ENCODE measurements around the gene TNFRSF19.
"Not testable (repeated sequence)": the region's sequence is repeated elsewhere in the genome, so short reads cannot be mapped to it uniquely, and the experiment has no call there.

TNFRSF19 gene

DNA sequence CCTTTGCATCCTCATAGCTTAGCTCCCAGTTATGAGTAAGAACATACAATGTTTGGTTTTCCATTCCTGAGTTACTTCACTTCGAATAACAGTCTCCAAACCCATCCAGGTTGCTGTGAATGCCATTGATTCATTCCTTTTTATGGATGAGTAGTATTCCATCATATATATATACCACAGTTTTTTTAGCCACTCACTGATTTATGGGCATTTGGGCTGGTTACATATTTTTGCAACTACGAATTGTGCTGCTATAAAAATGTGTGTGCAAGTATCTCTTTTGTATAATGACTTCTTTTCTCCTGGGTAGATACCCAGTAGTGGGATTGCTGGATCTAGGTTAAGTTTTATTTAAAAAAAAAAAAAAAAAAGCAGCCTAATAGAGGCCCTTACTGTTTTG is 14.1 kb downstream of the TNFRSF19 start:
- TF ChIP-seq, protein P1, sequence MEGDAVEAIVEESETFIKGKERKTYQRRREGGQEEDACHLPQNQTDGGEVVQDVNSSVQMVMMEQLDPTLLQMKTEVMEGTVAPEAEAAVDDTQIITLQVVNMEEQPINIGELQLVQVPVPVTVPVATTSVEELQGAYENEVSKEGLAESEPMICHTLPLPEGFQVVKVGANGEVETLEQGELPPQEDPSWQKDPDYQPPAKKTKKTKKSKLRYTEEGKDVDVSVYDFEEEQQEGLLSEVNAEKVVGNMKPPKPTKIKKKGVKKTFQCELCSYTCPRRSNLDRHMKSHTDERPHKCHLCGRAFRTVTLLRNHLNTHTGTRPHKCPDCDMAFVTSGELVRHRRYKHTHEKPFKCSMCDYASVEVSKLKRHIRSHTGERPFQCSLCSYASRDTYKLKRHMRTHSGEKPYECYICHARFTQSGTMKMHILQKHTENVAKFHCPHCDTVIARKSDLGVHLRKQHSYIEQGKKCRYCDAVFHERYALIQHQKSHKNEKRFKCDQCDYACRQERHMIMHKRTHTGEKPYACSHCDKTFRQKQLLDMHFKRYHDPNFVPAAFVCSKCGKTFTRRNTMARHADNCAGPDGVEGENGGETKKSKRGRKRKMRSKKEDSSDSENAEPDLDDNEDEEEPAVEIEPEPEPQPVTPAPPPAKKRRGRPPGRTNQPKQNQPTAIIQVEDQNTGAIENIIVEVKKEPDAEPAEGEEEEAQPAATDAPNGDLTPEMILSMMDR (IDR thresholded peaks at IDR 0.05; ENCODE audit: insufficient read depth, low read depth, low read length, missing control alignments): no peak
- DNase-seq (ENCODE audit: low read depth): no peak
- H3K4me3 ChIP-seq (ENCODE audit: low read depth, low read length): no peak overlapping the region

DNA sequence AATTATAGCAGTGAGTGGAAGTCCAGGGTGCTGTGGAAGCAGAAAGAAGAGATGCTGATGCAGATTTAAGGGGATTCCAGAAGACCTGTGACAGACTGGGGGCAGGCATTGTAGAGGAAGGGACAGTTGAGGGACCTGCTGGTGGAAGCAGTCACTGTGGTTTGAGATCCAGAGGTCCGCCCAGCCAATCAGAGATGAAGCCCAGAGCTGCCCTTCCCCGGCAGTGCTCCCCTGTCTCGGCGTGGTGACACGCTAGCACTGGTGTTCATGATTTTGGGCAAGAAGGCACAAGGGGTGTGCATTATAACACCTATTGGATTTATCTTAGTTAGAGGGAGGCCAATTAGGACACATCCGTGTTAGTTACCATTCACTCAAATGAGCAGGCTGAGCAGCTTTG is 16.1 kb downstream of the TNFRSF19 start:
- TF ChIP-seq, protein P1 (IDR thresholded peaks at IDR 0.05; ENCODE audit: insufficient read depth, low read depth, low read length, missing control alignments): no peak
- no peak for DNase-seq (ENCODE audit: low read depth)
- no peak overlapping the region for H3K4me3 ChIP-seq (ENCODE audit: low read depth, low read length)

DNA sequence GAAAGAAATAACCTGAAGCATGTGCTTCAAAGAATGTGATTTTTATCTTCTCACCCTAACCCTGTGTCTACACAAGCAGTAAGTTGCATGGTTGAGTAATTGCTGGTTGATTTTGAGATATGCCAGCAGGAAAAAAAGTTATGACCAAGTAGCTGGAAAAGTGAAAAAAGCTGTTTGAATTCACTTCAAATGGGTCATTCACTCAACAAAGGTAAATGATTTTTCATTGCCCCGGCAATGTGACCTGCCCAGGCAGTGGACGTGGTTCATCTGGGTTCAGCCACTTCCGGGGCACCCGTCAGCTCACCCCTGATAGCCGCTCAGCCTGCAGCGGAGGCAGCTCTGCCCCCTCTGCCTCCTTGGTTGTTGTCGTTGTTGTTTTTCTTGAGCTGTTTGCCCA is 18.5 kb downstream of the TNFRSF19 start:
- H3K4me3 ChIP-seq (ENCODE audit: low read depth, low read length): no peak overlapping the region
- DNase-seq (ENCODE audit: low read depth): no peak
- TF ChIP-seq, protein P1 (IDR thresholded peaks at IDR 0.05; ENCODE audit: insufficient read depth, low read depth, low read length, missing control alignments): no peak

DNA sequence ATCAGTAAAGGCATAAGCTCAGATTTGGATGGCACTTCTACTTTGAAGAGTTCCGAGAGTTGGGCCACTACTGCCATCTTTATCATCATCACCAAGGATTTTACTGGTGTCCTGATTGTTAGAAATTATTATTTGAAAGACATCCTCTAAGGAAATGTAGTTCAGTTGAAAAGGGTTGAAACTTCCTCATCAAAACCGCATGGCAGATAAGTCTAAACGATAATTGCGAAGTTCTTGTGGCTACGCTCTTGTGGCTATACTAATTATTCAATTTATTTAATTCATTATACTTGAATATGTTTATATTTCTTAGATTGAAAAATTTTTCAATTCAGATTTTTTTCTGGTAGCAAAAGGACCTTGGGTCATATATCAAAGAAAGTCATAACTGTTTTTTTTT is 22.4 kb downstream of the TNFRSF19 start:
- TF ChIP-seq, protein P1 (IDR thresholded peaks at IDR 0.05; ENCODE audit: insufficient read depth, low read depth, low read length, missing control alignments): no peak
- H3K4me3 ChIP-seq (ENCODE audit: low read depth, low read length): no peak overlapping the region
- DNase-seq (ENCODE audit: low read depth): no peak

DNA sequence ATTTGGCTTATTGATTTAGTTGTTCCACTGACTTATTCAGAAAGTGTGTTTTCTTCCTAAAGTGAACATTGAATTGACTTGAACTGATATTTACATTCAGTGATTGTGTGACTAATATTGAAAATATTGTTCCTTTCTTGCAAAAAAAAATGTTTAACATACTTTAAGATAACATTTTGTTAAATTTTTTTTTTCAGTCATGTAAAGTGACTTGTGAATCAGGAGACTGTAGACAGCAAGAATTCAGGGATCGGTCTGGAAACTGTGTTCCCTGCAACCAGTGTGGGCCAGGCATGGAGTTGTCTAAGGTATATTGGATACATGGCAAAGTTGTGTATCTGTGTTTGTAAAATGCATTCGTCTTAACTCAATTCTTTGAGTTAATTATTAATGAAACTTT is 22.9 kb downstream of the TNFRSF19 start:
- no peak overlapping the region for H3K4me3 ChIP-seq (ENCODE audit: low read depth, low read length)
- TF ChIP-seq, protein P1 (IDR thresholded peaks at IDR 0.05; ENCODE audit: insufficient read depth, low read depth, low read length, missing control alignments): no peak
- no peak for DNase-seq (ENCODE audit: low read depth)

DNA sequence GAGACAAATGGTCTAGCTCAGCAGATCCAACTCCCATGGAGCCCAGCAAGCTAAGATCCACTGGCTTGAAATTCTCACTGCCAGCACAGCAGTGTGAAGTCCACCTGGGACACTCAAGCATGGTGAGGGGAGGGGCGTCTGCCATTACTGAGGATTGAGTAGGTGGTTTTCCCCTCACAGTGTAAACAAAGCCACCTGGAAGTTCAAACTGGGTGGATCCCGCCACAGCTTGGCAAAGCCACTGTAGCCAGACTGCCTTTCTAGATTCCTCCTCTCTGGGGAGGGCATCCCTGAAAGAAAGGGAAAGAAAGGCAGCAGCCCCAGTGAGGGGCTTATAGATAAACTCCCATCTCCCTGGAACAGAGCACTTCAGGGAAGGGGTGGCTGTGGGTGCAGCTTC is 24.1 kb downstream of the TNFRSF19 start:
- H3K4me3 ChIP-seq (ENCODE audit: low read depth, low read length); DNase-seq (ENCODE audit: low read depth): not testable (repeated sequence)

DNA sequence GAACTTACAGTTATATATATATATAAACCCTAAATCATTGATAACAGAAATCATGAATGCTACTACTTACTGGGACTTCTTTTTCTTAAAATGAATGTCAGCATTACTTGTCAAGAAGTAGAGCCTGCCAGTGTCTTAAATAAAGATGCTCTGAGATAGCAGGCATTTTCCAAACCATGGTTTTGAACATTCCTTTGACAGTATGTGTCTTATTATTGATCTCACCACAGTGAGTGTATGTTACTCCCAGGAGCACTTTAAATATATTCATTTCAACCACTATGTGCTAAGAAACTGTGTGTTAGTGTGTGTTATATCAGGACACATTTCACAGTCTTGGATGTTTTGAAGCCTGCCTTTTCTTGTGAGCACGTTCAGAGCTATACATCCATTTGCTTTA is 28.2 kb downstream of the TNFRSF19 start:
- TF ChIP-seq, protein P1 (IDR thresholded peaks at IDR 0.05; ENCODE audit: insufficient read depth, low read depth, low read length, missing control alignments): no peak
- DNase-seq (ENCODE audit: low read depth): no peak
- H3K4me3 ChIP-seq (ENCODE audit: low read depth, low read length): no peak overlapping the region

Data from GM12865 (cell line).